Transverse colon (tissue), 3 donors: Measurements from ENCODE around the gene NKD1.

Source experiments
- POLR2A ChIP-seq: fragments of 450-650 bp; IDR thresholded peaks from one replicate; pipeline ENCODE4 v1.6.1; 2016; ENCODE audit warnings: antibody characterized with exemption, mild to moderate bottlenecking, moderate library complexity
- TF ChIP-seq, protein P1 (sequence below), 5 experiments: fragments of 200-600 bp in 3 of 5; fragments of 450-650 bp in 2 of 5; sonication (generic) in 3 of 5; IDR thresholded peaks; 1 replicate in 2 of 5; 2 replicates in 3 of 5; pipeline ENCODE4 v1.5.1; 2016 to 2017; ENCODE audit warnings: antibody characterized with exemption in 5 of 5, inconsistent platforms in 3 of 5, mild to moderate bottlenecking in 2 of 5, moderate library complexity in 1 of 5

- no peak for TF ChIP-seq POLR2A
- TF ChIP-seq, protein P1, sequence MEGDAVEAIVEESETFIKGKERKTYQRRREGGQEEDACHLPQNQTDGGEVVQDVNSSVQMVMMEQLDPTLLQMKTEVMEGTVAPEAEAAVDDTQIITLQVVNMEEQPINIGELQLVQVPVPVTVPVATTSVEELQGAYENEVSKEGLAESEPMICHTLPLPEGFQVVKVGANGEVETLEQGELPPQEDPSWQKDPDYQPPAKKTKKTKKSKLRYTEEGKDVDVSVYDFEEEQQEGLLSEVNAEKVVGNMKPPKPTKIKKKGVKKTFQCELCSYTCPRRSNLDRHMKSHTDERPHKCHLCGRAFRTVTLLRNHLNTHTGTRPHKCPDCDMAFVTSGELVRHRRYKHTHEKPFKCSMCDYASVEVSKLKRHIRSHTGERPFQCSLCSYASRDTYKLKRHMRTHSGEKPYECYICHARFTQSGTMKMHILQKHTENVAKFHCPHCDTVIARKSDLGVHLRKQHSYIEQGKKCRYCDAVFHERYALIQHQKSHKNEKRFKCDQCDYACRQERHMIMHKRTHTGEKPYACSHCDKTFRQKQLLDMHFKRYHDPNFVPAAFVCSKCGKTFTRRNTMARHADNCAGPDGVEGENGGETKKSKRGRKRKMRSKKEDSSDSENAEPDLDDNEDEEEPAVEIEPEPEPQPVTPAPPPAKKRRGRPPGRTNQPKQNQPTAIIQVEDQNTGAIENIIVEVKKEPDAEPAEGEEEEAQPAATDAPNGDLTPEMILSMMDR (IDR thresholded peaks at IDR 0.05): no peak
Measured at GRCh38 chr16:50588276-50588675, 40.1 kb downstream of the NKD1 start.
